ENCODE measurements around the gene TPPP.

TPPP gene

GRCh38 chr5:639253-639530 lies 54.0 kb downstream of the TPPP start:
- Histone ChIP-seq H3K9ac (ENCODE audit: low read length) (no peak overlapping the region), H3K27me3 (ENCODE audit: low read length) (no peaks in the 10 kb centered on the region), H3K79me2 (ENCODE audit: insufficient read depth, low read length) (no peaks in the 10 kb centered on the region), H3F3A (ENCODE audit: insufficient read depth) (no peaks in the 10 kb centered on the region), H3K4me2 (ENCODE audit: low read depth, low read length, poor library complexity, severe bottlenecking) (no peak overlapping the region), H3K27ac (ENCODE audit: low read depth, low read length) (no peak overlapping the region), H3K9me2 (replicated peaks; ENCODE audit: insufficient read depth, low read length) (no peaks in the 10 kb centered on the region), H4K20me1 (ENCODE audit: low read depth, low read length) (no peaks in the 10 kb centered on the region), H3K36me3 (ENCODE audit: low read length) (0 out of 2 replicates have a peak, but pooled peaks cover 2% of the 10 kb centered on the region), H3K4me3 (ENCODE audit: insufficient read depth, low read length, poor library complexity, severe bottlenecking) (no peak overlapping the region), H2AFZ (ENCODE audit: low read depth, low read length, severe bottlenecking) (no peak overlapping the region), H3K9me3 (ENCODE audit: insufficient read depth, low read length) (no peaks in the 10 kb centered on the region)
- TF ChIP-seq EZH2phosphoT487 (conservative IDR thresholded peaks at IDR 0.05; ENCODE audit: low read length) (no peak), CTCF (IDR thresholded peaks at IDR 0.05; ENCODE audit: insufficient read depth, low read length, poor library complexity, severe bottlenecking) (no peak)

GRCh38 chr5:638501-639252 lies 54.5 kb downstream of the TPPP start:
- no peak overlapping the region for H3K4me3 ChIP-seq (ENCODE audit: insufficient read depth, low read length, poor library complexity, severe bottlenecking)
- TF ChIP-seq CTCF (IDR thresholded peaks at IDR 0.05; ENCODE audit: insufficient read depth, low read length, poor library complexity, severe bottlenecking) (no peak), EZH2phosphoT487 (conservative IDR thresholded peaks at IDR 0.05; ENCODE audit: low read length) (no peak)
- no peak overlapping the region for H2AFZ ChIP-seq (ENCODE audit: low read depth, low read length, severe bottlenecking)
- H3K27ac ChIP-seq (ENCODE audit: low read depth, low read length) = no peak overlapping the region
- H3K9me3 ChIP-seq (ENCODE audit: insufficient read depth, low read length) = no peaks in the 10 kb centered on the region
- H3K36me3 ChIP-seq (ENCODE audit: low read length) = no peaks in the 10 kb centered on the region
- H3K4me2 ChIP-seq (ENCODE audit: low read depth, low read length, poor library complexity, severe bottlenecking) = no peak overlapping the region
- H3F3A ChIP-seq (ENCODE audit: insufficient read depth) = no peaks in the 10 kb centered on the region
- no peaks in the 10 kb centered on the region for H3K9me2 ChIP-seq (replicated peaks; ENCODE audit: insufficient read depth, low read length)
- no peaks in the 10 kb centered on the region for H3K79me2 ChIP-seq (ENCODE audit: insufficient read depth, low read length)
- no peak overlapping the region for H3K9ac ChIP-seq (ENCODE audit: low read length)
- H4K20me1 ChIP-seq (ENCODE audit: low read depth, low read length) = no peaks in the 10 kb centered on the region
- H3K27me3 ChIP-seq (ENCODE audit: low read length) = no peaks in the 10 kb centered on the region

GRCh38 chr5:637581-638450 lies 55.3 kb downstream of the TPPP start:
- H3K27ac ChIP-seq (ENCODE audit: low read depth, low read length) = no peak overlapping the region
- no peak overlapping the region for H3K4me3 ChIP-seq (ENCODE audit: insufficient read depth, low read length, poor library complexity, severe bottlenecking)
- TF ChIP-seq EZH2phosphoT487 (conservative IDR thresholded peaks at IDR 0.05; ENCODE audit: low read length) = no peak
- TF ChIP-seq CTCF (IDR thresholded peaks at IDR 0.05; ENCODE audit: insufficient read depth, low read length, poor library complexity, severe bottlenecking) = no peak
- no peaks in the 10 kb centered on the region for H3K9me3 ChIP-seq (ENCODE audit: insufficient read depth, low read length)
- no peaks in the 10 kb centered on the region for H3K36me3 ChIP-seq (ENCODE audit: low read length)
- no peaks in the 10 kb centered on the region for H3K27me3 ChIP-seq (ENCODE audit: low read length)
- H3K9me2 ChIP-seq (replicated peaks; ENCODE audit: insufficient read depth, low read length) = no peaks in the 10 kb centered on the region
- H4K20me1 ChIP-seq (ENCODE audit: low read depth, low read length) = no peaks in the 10 kb centered on the region
- H2AFZ ChIP-seq (ENCODE audit: low read depth, low read length, severe bottlenecking) = no peak overlapping the region
- no peaks in the 10 kb centered on the region for H3K79me2 ChIP-seq (ENCODE audit: insufficient read depth, low read length)
- H3K4me2 ChIP-seq (ENCODE audit: low read depth, low read length, poor library complexity, severe bottlenecking) = no peak overlapping the region
- H3F3A ChIP-seq (ENCODE audit: insufficient read depth) = no peaks in the 10 kb centered on the region
- no peak overlapping the region for H3K9ac ChIP-seq (ENCODE audit: low read length)
